CD4-positive, alpha-beta T cell treated with Interleukin-21 for 1 hour (primary cell): Measurements from ENCODE around the gene DPH2.

Experiments used
- DNase-seq: peaks from one replicate; pipeline ENCODE4 v3.0.0-alpha.2; 2020

The DPH2 gene

DNA sequence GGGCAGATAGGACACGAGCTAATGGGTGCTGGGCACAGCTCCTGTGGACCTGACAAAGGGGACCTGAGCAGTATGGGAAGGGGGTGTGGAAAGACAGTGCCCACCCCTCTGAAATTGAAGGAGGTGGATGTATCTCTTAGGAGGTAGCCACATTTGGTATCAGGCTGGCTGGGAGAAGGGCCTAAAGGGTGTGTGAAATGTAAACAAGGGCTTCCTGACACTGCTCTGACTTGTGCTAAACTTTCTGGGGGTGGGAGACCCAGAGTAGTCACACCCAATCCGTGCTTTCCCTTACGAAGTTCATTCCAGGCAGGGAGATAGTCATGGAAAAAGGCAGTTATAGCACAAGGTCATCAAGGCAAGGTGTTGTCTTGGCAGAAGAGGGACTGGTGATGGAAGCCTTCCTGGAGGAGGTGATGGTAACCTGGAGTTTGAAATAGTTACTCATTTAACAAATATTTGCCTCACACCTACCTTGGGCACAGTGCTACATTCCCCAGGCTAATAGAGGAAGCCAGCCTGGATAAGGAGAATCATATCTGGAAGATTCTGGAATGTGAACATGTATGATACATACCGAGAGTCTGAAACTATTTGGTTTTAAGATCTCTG, 16.3 kb downstream of the DPH2 start:
- DNase-seq = no peak

DNA sequence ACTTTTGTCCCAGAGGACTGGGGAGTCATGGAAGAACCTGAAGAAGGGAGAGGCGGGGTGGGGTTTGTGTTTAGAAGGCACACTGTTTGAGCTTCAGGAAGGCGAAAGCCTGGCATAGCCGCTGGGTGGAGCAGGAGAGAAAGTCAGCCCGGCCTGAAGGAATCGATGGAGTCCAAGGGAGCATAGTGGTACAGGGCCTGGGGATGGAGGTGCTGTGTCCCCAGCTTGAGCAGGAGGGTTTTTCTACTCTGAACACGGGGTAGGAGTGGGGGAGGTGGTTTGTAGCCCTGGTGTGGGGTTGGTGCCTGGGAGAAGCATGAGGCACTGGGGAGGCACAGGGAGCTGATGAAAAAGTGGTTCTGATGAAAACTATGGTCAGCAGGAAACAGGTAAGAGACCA, 16.9 kb downstream of the DPH2 start:
- no peak for DNase-seq

DNA sequence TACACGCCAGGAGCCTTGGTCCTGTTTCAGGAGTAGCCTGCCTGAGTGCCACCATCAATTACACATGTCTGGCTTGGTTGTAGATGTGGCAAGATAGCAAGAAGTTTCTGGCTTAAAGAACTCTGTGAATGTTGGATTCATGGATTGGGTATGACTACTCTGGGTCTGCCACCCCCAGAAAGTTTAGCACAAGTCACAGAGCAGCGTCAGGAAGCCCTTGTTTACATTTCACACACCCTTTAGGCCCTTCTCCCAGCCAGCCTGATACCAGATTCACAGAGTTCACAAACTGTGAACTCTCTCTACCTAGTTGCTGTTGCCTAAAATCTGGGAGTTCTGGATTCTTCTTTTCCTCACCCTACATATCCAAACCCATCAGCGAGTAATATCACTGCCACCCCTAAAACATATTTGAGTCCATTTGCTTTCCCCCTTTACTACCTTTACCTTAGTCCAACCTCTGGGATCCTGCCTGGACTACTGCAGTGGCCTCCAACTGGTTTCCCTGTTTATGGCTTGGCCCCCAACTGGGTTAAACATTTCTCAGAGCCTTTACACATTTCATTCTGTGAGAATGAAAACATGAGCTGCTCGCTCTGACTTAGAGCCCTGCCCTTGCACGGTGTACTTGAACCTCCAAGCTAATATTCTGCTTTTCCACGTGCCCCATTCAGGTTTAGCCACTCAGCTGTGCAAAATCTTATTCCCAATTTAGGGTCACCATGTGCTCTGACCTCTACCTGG, 17.5 kb downstream of the DPH2 start:
- no peak for DNase-seq

DNA sequence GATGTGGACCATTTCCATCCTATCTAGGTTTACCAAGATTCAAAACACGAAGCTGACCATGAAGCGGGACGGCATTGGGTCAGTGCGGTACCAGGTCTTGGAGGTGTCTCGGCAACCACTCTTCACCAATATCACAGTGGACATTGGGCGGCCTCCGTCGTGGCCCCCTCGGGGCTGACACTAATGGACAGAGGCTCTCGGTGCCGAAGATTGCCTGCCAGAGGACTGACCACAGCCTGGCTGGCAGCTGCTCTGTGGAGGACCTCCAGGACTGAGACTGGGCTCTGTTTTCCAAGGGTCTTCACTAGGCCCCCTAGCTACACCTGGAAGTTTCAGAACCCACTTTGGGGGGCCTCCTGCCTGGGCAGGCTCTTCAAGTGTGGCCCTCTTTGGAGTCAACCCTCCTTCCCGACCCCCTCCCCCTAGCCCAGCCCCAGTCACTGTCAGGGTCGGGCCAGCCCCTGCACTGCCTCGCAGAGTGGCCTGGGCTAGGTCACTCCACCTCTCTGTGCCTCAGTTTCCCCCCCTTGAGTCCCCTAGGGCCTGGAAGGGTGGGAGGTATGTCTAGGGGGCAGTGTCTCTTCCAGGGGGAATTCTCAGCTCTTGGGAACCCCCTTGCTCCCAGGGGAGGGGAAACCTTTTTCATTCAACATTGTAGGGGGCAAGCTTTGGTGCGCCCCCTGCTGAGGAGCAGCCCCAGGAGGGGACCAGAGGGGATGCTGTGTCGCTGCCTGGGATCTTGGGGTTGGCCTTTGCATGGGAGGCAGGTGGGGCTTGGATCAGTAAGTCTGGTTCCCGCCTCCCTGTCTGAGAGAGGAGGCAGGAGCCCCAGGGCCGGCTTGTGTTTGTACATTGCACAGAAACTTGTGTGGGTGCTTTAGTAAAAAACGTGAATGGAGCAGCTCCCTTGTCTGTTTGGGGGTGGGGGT, 20.7 kb downstream of the DPH2 start:
- no peak for DNase-seq

DNA sequence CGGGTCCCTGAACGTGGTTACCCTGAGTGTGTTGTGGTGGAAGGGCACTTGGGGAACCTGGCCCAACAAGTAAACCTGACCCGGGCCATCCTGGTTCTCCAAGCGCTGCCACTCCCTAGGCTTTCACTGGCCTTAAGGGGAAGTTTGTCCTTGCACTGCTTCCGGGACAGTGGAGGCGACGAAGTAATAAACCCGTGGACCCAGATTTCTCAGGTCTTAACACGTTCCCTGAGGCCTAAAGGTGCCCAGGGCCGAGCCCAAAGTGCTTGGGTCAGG, 21.3 kb downstream of the DPH2 start:
- no peak for DNase-seq

DNA sequence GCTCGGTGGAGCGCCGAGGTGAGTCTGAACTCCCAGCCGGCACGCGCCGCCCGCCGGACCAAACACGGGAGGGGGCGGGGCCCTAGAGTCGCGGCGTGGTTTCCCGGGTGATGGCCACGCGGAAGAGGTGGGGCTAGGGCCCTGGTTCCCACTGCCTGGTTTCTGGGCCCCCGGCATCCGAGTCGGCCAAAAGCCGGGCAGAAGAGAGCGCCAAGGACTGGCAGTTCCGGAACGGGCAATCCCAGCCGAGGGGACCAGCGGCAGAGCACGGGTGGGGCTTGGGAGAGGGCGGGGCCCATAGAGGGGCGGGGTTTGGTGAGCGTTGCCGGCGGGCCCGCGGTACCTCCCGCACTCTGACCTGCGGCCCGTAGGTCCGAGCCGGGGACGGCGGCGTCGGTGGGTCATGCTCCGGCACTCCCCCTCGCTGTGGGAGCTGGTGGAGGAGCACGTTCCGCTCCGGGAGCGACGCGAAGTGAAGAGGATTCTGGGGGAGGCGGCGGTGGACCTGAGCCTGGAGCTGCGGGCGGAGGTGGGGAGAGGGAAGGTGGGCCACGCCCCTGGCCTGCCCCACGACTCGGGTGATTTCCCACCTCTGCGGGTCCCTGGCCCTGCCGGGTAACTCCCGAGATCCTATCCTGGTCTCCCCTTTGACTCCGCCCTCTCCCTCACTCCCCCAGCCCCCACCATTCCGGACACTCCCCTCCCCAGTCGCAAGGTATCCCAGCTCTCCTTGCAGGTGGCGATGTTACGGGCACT, 21.8 kb downstream of the DPH2 start, which contains the start of gene CCDC24:
Gene CCDC24, plus strand, starts transcription at position 124 of the 756 bp plus-strand sequence. Its CDS starts 280 bp downstream, at position 404.
- peak; percentile 82 for DNase-seq

DNA sequence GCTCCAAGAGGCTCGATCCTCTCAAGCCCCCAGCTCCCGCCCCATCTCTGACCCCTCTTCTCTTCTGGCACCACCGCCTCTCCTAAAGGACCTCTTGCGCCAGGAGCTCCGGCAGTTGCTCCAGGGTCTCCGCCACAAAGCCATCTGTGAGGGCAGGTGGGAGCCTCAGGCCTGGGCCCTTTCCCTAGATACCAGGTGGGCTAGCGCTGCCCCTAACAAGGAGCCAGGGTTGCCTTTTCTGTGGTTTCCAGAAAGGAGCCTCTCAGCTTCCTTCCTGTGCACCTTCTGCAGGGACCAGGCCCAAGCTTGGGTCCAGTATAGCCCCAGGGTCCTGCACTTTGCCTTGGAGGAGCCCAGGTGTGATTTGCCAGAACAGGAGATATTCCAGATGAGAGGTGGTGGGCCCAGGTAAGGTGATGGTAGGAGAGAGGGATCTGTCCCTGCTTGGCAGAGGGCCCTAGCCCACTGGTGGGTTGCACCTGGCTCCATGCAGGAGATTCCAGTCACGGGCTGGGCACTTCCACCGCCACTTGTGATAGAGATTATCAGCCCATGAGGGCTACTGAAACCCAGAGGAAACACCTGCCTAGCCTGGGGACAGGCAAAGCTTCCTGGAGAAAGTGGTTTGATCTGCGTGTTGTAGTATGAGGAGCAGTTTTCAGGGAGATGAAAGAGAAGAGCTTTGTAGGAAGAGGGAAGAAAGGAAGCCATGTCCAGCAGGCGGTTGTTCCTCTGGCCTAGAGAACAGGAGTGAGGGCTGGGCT, 22.6 kb downstream of the DPH2 start:
- no peak for DNase-seq

DNA sequence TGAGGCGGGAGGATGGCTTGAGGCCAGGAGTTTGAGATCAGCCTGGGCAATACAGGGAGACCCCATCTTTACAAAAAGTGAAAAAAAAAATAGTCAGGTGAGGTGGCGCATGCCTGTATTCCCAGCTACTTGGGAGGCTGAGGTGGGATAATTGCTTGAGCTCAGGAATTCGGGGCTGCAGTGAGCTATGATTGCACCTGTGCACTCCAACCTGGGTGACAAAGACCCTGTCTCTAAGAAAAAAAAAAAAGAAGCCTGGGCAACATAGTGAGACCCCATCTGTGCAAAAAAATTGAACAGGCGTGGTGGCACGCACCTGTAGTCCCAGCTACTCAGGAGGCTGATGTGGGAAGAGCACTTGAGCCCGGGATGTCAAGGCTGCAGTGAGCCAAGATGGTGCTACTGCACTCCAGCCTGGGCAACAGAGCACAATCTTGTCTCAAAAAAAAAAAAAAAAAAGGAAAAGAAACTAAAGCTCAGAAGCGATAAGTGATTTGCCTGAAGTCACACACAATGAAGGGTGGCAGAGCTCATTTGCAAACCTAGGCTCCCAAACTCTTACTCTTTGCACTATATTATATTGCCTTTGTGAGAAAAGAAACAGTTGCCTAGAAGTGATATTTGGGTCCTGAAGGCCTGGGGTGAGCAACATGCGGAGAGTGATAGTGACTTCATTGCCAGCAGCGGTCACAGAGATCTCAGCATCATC, 23.6 kb downstream of the DPH2 start:
- DNase-seq = no peak

DNA sequence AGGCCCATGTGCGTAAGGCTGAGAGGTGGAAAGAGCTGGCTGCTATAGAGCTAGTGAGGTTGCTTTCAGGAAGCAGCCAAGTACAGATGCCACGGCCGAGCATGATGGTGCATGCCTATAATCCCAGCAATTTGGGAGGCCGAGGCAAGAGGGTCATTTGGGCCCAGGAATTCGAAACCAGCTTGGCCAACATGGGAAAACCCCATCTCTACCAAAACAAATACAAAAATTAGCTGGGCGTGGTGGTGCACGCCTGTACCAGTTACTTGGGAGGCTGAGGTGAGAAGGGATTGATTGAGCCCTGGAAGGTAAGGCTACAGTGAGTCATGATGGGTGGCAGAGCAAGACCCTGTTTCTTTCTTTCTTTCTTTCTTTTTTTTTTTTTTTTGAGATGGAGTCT, 24.3 kb downstream of the DPH2 start:
- no peak for DNase-seq

DNA sequence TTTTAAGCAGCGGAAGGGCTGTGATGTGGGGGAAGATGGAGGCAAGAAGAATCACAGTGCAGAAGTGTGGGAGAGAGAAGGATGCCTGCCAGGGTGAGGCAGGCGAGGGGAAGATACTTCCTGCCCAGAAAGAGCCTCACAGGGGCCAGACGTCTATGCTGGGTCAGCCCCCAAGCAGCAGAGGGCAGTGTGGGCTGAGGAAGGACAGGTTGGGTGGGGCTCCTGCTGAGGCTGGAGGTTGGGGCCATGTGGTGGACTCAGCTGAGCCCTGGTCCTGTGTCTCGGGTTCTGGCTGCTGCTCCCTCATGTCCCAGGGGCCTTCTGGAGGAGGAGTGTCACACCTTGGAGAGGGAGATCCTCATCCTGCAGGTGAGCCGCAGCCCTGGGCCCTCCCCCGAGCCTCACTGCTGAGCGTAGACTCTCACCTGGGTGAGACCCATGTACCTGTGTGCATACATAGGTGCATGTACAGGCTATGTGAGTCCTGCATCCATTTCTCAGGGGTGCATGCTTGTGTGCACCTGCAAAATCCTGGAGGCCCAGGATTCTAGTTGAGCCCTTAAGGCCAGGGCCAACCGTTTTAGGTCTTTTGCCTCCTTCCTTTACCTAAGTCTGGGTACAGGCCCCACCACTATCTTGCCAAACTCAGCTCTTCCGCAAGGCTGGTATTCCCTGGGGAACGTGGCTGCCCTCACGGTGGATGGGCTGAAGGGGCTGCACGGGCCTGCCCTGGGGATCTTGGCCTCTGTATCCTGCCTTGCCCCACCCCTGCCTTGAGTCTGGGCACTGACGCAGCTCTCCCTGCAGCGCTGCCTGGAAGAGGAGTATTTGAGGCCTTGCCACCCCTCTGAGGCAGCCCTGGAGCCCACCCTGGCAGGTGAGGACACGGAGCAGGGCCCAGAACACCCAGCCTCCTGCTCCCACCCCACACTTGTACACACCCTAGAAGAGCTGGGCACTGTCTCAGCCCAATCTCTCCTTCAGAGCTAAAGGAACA, 25.3 kb downstream of the DPH2 start:
- no peak for DNase-seq

DNA sequence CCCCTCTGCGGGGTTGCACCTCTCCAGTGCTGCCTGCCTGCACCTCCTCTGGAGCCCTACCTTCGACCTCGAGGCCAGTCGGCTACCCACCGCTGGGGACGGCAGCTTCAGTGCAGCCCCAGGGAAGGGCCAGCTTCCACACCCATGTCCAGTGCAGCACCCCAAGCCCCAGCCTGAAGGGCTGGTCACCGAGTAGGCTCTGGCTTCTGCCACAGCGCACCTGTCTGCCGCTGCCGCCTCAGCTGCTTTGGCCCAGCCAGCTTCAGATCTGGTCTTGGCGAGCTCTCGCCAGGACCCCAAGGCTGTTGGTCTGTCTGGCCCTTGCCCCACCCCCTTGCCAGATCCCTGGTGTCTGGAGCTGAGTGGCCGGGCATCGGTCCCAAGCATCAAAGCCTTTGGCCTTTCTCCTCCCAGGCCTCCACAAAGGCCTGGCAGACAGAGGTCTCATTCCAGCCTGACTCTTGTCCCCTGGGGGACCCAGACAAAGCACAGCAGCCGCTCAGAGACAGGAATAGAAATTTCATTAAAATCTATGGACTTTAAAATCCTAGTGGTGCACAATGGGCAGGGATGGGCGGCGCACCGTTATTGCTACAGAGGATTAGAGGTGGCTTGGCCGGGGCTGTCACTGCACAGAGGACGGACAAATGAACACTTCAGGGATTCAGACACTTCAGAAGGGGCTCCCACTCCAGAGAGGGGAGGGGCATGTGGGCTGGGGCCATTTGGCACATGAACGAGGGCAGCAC, 26.3 kb downstream of the DPH2 start:
- DNase-seq = no peak

DNA sequence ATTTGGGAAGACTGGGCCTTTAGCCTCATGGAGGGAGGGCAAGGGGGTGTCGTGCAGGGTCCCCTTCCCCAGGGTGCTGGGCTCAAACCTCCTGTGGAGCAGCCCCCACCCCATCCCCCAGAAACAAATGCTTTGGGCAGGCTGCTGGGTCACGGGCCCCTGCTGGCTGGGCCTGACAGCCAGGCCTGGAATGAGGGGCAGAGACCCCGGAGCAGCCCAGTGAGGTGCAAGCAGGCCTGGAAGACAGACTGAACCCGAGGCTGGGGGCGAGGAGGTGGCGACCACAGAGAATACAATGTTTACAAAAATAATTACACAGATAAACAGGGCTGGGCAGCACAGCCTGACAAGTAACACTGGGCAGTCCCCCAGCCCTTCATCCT, 26.9 kb downstream of the DPH2 start:
- no peak for DNase-seq

DNA sequence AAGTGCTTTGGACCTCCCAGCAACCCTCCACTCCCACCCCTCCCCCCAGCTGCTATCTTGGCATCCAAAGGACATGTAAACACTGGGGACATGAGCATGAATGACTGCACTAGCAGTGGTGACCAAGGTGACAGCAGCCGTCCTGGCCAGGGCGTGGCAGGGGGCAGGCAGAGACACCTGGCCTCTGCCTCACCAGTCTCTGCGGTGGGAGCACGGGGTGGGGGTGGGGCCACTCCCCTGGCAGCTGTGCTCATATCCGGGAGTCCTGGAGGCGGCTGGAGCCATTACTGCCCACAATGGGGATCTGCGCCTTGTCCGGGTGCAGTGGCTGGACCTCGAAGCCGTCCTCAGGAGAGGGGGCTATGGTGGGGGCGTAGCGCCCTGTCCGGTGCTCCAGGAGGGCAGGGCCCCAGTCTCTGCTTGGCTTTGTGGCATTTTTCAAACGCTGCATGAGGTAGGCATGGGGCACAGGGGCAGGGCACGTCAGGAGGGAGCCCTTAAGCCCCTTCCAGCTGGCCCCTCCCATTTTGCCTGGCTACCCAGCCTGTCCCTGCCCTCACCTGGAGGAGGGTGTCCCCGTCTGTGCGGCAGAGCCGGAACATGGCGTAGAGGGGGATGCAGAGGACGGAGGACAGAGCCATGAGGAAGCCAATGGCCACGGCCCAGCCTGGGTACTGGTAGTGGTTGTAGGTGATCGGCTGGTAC, 27.6 kb downstream of the DPH2 start:
- DNase-seq = no peak

DNA sequence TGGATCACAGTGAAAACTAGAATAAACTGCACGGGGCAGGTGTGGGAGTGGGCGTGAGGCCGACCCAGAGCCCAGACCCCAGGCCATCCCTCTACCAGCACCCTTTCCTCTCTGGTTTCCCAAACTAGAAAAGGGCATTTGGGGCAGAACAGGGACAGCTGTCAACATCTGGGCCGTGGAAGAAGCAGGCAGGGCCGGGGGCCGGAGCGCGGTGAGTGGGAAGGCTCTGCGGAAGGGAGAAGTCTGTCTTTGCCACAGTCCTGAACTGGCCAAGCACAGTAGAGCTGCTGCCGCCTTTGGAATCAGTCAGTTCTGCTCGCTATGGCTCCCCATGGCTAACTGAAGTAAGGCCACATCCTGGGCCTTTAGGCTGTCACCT, 28.2 kb downstream of the DPH2 start:
- DNase-seq = no peak

DNA sequence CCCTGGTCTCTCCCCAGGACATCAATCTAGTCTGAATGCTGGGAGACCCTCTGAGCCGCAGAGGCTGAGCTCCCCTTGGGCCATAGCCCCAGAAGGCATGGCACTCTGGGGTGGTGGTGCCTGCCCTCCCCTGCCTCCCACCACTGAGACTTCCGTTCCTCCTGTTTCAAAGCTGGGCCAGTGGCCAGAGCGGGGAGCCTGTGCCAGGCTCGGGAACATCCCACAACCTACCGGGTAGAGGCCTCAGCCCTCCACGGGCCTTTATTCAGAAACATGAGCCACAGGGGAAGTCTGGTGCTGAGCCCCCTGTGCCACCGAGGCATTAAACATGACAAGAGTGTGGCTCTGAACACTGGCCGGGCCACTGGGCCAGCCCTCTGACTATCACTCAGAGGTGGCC, 29.6 kb downstream of the DPH2 start:
- DNase-seq = no peak

DNA sequence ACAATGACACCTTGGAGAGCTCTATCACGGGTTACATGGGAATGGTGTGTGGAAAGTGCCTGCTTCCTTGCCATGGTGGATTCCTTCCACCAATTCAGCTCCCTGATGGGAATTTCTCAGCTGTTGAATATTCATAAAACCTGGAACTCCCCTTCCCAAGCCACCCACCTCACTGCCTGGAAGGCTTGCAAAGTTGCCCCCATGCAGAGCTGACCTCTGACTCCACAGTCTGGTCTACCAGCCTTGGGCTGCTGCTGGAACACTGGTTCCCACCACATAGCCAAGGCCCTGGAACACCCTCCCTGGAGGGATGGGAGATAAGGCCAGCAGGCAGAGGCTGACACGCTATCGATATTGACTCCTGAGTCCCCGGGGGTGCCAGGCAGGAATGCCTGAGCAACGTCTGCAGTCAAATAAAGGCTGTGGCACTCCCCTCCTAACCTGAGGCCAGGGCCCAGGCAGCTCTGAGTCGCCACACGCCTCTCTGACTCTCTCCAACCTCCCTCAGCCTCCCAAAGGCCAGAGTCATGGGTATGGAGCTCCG, 30.4 kb downstream of the DPH2 start:
- no peak for DNase-seq

DNA sequence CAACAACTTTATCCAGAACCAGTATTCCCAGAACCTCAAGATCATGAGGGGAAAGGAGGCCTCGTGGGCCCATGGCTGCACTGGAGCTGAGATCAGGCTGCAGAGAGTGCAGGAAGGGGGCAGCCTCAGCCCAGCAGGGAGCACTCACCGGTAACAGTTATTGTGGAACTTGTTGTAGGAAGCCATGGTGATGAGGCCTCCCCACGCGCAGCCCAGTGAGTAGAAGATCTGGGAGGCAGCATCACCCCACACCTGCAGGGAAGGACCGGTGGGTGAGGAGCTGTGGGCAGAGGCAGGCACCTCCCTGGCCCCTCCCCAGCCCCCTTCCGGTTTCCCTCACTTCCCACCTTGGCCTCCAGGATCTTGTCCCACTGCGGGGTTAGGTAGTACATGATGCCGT, 32.4 kb downstream of the DPH2 start:
- DNase-seq = no peak

DNA sequence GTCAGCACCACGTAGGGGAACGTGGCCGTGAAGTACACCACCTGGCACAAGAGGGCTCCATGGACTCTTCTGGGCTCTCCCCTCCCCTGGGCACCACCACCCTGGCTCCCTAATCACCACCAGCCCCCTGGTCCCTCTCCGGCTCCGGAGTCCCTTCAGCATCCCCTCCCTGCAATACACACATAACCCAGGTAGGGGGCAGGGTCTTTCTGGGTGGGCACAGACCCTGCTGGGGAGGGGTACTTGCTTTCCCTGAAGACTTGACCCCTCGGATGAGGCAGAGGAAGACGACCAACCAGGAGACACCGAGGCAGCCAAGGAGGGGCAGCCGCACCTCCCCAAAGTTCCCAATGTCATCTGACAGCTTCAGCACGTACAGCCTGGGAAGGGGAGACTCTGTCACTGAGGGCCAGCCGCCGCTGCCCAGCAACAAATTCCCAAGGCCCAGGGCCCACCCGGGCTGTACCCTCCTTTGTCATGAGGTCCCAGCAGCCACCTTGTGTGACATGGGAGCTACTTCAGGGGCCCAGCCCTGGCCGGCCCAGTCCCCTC, 32.9 kb downstream of the DPH2 start:
- DNase-seq = no peak
